K562 (cell line): ENCODE results near the gene CACNA1C.

Source experiments
- CHD1 ChIP-seq: fragments of 200-600 bp; sonication (generic); IDR thresholded peaks from one replicate; pipeline ENCODE4 v1.6.1; 2012; ENCODE audit warnings: mild to moderate bottlenecking, moderate library complexity, low read length, inconsistent platforms
- ETV6 ChIP-seq, 3 experiments: fragments of 150-350 bp in 1 of 3; sonication (generic) in 1 of 3; formaldehyde crosslinking in 1 of 3; IDR thresholded peaks; 2 replicates each; pipeline versions ENCODE4 v1.6.1 to v1.8.0; 2014 to 2022; ENCODE audit warnings: borderline replicate concordance in 2 of 3, low read depth in 2 of 3, antibody characterized with exemption in 1 of 3, low read length in 1 of 3, mild to moderate bottlenecking in 1 of 3, missing genetic modification reagents in 1 of 3
- MEF2A ChIP-seq: IDR thresholded peaks from 2 replicates; pipeline ENCODE4 v1.6.1; 2011; ENCODE audit warnings: low read depth, mild to moderate bottlenecking, low read length, moderate library complexity; ENCODE audit not compliant: control insufficient read depth
- PTBP1 ChIP-seq: fragments of 200-400 bp; formaldehyde crosslinking; IDR thresholded peaks from 2 replicates; pipeline ENCODE4 v1.6.1; 2017; ENCODE audit warnings: low read depth, low read length
- RBFOX2 ChIP-seq: fragments of 200-400 bp; formaldehyde crosslinking; IDR thresholded peaks from 2 replicates; pipeline ENCODE4 v1.6.1; 2017; ENCODE audit warnings: low read depth, mild to moderate bottlenecking, low read length, moderate library complexity
- RBM22 ChIP-seq: fragments of 200-400 bp; formaldehyde crosslinking; IDR thresholded peaks from 2 replicates; pipeline ENCODE4 v1.6.1; 2018; ENCODE audit warnings: low read length, low read depth; ENCODE audit not compliant: poor library complexity, severe bottlenecking
- SETDB1 ChIP-seq: IDR thresholded peaks from one replicate; pipeline ENCODE4 v1.6.1; 2012; ENCODE audit warnings: low read length, control low read depth, inconsistent platforms
- TBP ChIP-seq: optimal IDR thresholded peaks from 2 replicates; pipeline ENCODE3; 2011; ENCODE audit warnings: low read depth, low read length, improper control_type of control experiment
- ZC3H11A ChIP-seq: IDR thresholded peaks from 2 replicates; pipeline ENCODE4 v1.6.1; 2012; ENCODE audit warnings: low read depth, low read length, improper control_type of control experiment
- TF ChIP-seq, protein P1 (sequence below), 3 experiments: IDR thresholded peaks in 2 of 3; conservative IDR thresholded peaks in 1 of 3; 2 replicates each; pipeline ENCODE4 v1.5.1; 2011 to 2012; ENCODE audit warnings: low read length in 3 of 3, mild to moderate bottlenecking in 3 of 3, control low read depth in 2 of 3, improper control_type of control experiment in 1 of 3, inconsistent platforms in 1 of 3, low read depth in 1 of 3, mixed read lengths in 1 of 3, moderate library complexity in 1 of 3; ENCODE audit not compliant: insufficient read depth in 2 of 3
- TF ChIP-seq, protein P2 (sequence below), 2 experiments: IDR thresholded peaks; 2 replicates each; pipeline ENCODE4 v1.6.1; 2012; ENCODE audit warnings: improper control_type of control experiment in 2 of 2, low read depth in 2 of 2, low read length in 2 of 2, borderline replicate concordance in 1 of 2
- TF ChIP-seq, protein P3 (sequence below): sonication (generic); formaldehyde crosslinking; IDR thresholded peaks from 2 replicates; pipeline ENCODE4 v1.8.0; 2023; ENCODE audit warnings: mild to moderate bottlenecking, missing genetic modification reagents

DNA sequence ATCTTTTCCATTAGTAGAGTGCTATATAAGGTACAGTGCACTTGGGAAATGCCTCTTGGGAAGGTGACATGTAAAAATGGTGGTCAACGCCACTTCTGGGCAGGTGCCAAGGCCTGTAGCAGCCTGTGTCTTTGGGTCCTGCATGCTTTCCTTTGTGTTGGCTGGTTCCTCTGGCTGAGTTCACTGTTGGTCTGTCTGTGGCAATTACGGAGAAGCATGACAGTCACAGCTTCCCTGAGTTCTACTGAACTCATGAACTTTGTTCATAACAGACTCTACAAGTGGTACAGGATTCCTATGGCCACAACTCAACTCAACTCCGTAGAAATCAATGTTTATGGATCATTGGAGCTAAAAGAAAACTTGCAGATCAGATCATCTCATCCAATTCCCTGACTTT is 98.0 kb downstream of the CACNA1C start:
- TF ChIP-seq, protein P1, sequence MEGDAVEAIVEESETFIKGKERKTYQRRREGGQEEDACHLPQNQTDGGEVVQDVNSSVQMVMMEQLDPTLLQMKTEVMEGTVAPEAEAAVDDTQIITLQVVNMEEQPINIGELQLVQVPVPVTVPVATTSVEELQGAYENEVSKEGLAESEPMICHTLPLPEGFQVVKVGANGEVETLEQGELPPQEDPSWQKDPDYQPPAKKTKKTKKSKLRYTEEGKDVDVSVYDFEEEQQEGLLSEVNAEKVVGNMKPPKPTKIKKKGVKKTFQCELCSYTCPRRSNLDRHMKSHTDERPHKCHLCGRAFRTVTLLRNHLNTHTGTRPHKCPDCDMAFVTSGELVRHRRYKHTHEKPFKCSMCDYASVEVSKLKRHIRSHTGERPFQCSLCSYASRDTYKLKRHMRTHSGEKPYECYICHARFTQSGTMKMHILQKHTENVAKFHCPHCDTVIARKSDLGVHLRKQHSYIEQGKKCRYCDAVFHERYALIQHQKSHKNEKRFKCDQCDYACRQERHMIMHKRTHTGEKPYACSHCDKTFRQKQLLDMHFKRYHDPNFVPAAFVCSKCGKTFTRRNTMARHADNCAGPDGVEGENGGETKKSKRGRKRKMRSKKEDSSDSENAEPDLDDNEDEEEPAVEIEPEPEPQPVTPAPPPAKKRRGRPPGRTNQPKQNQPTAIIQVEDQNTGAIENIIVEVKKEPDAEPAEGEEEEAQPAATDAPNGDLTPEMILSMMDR (IDR thresholded peaks at IDR 0.05 in 2 of 3, conservative IDR thresholded peaks at IDR 0.05 in 1 of 3; ENCODE audit: insufficient read depth in 2 of 3, low read depth in 1 of 3, low read length in 3 of 3), result no peak
- TF ChIP-seq, protein P2, sequence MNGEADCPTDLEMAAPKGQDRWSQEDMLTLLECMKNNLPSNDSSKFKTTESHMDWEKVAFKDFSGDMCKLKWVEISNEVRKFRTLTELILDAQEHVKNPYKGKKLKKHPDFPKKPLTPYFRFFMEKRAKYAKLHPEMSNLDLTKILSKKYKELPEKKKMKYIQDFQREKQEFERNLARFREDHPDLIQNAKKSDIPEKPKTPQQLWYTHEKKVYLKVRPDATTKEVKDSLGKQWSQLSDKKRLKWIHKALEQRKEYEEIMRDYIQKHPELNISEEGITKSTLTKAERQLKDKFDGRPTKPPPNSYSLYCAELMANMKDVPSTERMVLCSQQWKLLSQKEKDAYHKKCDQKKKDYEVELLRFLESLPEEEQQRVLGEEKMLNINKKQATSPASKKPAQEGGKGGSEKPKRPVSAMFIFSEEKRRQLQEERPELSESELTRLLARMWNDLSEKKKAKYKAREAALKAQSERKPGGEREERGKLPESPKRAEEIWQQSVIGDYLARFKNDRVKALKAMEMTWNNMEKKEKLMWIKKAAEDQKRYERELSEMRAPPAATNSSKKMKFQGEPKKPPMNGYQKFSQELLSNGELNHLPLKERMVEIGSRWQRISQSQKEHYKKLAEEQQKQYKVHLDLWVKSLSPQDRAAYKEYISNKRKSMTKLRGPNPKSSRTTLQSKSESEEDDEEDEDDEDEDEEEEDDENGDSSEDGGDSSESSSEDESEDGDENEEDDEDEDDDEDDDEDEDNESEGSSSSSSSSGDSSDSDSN (IDR thresholded peaks at IDR 0.05; ENCODE audit: borderline replicate concordance in 1 of 2, low read depth in 2 of 2, low read length in 2 of 2), result no peak
- TF ChIP-seq SETDB1, result no peak
- no peak for TF ChIP-seq ZC3H11A
- no peak for TF ChIP-seq RBFOX2
- TF ChIP-seq RBM22, result no peak
- TF ChIP-seq ETV6 (IDR thresholded peaks at IDR 0.05; ENCODE audit: borderline replicate concordance in 1 of 2, low read depth in 2 of 2, low read length in 1 of 2), result no peak
- no peak for TF ChIP-seq ETV6 (CRISPR knock-in tag; IDR thresholded peaks at IDR 0.05; ENCODE audit: borderline replicate concordance)
- no peak for TF ChIP-seq PTBP1
- no peak for TF ChIP-seq MEF2A
- TF ChIP-seq CHD1, result no peak
- no peak for TF ChIP-seq TBP
- TF ChIP-seq, protein P3, sequence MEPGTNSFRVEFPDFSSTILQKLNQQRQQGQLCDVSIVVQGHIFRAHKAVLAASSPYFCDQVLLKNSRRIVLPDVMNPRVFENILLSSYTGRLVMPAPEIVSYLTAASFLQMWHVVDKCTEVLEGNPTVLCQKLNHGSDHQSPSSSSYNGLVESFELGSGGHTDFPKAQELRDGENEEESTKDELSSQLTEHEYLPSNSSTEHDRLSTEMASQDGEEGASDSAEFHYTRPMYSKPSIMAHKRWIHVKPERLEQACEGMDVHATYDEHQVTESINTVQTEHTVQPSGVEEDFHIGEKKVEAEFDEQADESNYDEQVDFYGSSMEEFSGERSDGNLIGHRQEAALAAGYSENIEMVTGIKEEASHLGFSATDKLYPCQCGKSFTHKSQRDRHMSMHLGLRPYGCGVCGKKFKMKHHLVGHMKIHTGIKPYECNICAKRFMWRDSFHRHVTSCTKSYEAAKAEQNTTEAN (CRISPR knock-in tag), result no peak
